Natural killer cell (primary cell): ENCODE data around the gene LUC7L. TPM values are rescaled to one million over a fixed set of nuclear protein-coding genes. Genes with fewer than 3 reads are reported as not detected.
"Not testable (repeated sequence)": the region's sequence is repeated elsewhere in the genome, so short reads cannot be mapped to it uniquely, and the experiment has no call there.

Experiments
- ATAC-seq, 3 donors: fragments of 150-1000 bp in 2 of 3; fragments of 200-7000 bp in 1 of 3; cut with Tn5 transposase; 1 replicate in 1 of 3; 2 replicates in 2 of 3; pipeline ENCODE4 v1.10.0; 2021; ENCODE audit warnings: mild to moderate bottlenecking in 2 of 3, moderate library complexity in 2 of 3
- DNase-seq, 2 donors: peaks; one replicate each; pipeline versions ENCODE4 v3.0.0 to v3.0.0-alpha.2; 2013 to 2021; ENCODE audit warnings: mixed read lengths in 1 of 2
- H3K27ac ChIP-seq: one replicate; pipeline ENCODE4 v1.5.1; 2013; ENCODE audit warnings: mild to moderate bottlenecking, low read length
- H3K27me3 ChIP-seq: one replicate; pipeline ENCODE4 v1.6.1; 2013; ENCODE audit warnings: low read length; ENCODE audit not compliant: control insufficient read depth, insufficient read depth
- H3K36me3 ChIP-seq: one replicate; pipeline ENCODE4 v1.6.1; 2013; ENCODE audit warnings: low read length; ENCODE audit not compliant: control insufficient read depth, insufficient read depth
- H3K4me1 ChIP-seq: one replicate; pipeline ENCODE4 v1.6.1; 2013; ENCODE audit warnings: low read length; ENCODE audit not compliant: control insufficient read depth, insufficient read depth
- H3K4me3 ChIP-seq: one replicate; pipeline ENCODE4 v1.5.1; 2013; ENCODE audit warnings: low read length
- H3K9me3 ChIP-seq: one replicate; pipeline ENCODE4 v1.6.1; 2013; ENCODE audit warnings: low read length; ENCODE audit not compliant: control insufficient read depth, insufficient read depth
- H3K27ac Mint-ChIP-seq, 2 donors: one replicate each; pipeline ENCODE4 v1.8.0; 2022; ENCODE audit warnings: mild to moderate bottlenecking in 2 of 2, mixed read lengths in 2 of 2, moderate library complexity in 1 of 2
- H3K27me3 Mint-ChIP-seq, 2 donors: one replicate each; pipeline ENCODE4 v1.8.0; 2022; ENCODE audit warnings: low read depth in 2 of 2, mixed read lengths in 2 of 2
- H3K36me3 Mint-ChIP-seq: one replicate; pipeline ENCODE4 v1.8.0; 2022; ENCODE audit warnings: mixed read lengths
- H3K4me1 Mint-ChIP-seq, 2 donors: one replicate each; pipeline ENCODE4 v1.8.0; 2022; ENCODE audit warnings: mixed read lengths in 2 of 2
- H3K4me3 Mint-ChIP-seq: one replicate; pipeline ENCODE4 v1.8.0; 2022; ENCODE audit warnings: mild to moderate bottlenecking, moderate library complexity, mixed read lengths
- H3K9me3 Mint-ChIP-seq, 2 donors: one replicate each; pipeline ENCODE4 v1.8.0; 2022; ENCODE audit warnings: mixed read lengths in 2 of 2
- WGBS: methylation state at CpG from one replicate; pipeline ENCODE4 v1.1.7; 2013; ENCODE audit warnings: missing lambda C conversion rate; ENCODE audit not compliant: insufficient coverage; 5-methylcytosine and 5-hydroxymethylcytosine counted together
- intact Hi-C: fragments of 100-400 bp; cut with micrococcal nuclease; formaldehyde crosslinking; loops from one replicate; pipeline ENCODE4 v1.14.2; 2022
- total RNA-seq, 4 donors: library from RNA; stranded (reverse); fragments of 120-200 nt in 1 of 4; gene quantifications; one replicate each; pipeline versions ENCODE4 v1.2.3 to v1.2.4, GENCODE V29; 2013 to 2022
- TF ChIP-seq, protein P1 (sequence below): fragments of 200-600 bp; IDR thresholded peaks from one replicate; pipeline ENCODE4 v1.8.0; 2022; ENCODE audit warnings: antibody characterized with exemption

LUC7L gene
- total RNA-seq, 3 donors from 2014 or later (not counting 1 experiment from before 2014, with no cell fraction given): 129 to 168 (median 153) TPM

DNA sequence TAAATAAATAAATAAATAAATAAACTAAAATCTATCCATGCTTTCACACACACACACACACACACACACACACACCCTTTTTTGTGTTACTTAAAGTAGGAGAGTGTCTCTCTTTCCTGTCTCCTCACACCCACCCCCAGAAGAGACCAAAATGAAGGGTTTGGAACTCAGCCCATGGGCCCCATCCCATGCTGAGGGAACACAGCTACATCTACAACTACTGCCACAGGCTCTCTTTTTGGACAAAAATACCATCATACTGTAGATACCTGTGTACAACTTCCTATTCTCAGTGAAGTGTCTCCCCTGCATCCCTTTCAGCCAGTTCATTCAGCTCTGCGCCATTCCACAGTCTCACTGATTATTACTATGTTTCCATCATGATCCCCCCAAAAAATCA, 58.5 kb downstream of the LUC7L start:
- Mint-ChIP-seq H3K9me3 (no peaks in the 10 kb centered on the region), H3K27ac (no peak overlapping the region), H3K4me3 (no peak overlapping the region), H3K4me1 (peaks cover 0 to 13% of the 10 kb centered on the region in 2 donors), H3K27me3 (peaks cover 19 to 49% of the 10 kb centered on the region in 2 donors), H3K36me3 (no peaks in the 10 kb centered on the region)
- H3K4me3 ChIP-seq: no peak overlapping the region
- 71% methylated on average over 1 of the region's 1 CpG for WGBS
- no peak for DNase-seq
- intact Hi-C loops: no loop called here
- H3K36me3 ChIP-seq: no peaks in the 10 kb centered on the region
- peaks cover 31% of the 10 kb centered on the region for H3K27me3 ChIP-seq
- no peak overlapping the region for H3K27ac ChIP-seq
- TF ChIP-seq, protein P1, sequence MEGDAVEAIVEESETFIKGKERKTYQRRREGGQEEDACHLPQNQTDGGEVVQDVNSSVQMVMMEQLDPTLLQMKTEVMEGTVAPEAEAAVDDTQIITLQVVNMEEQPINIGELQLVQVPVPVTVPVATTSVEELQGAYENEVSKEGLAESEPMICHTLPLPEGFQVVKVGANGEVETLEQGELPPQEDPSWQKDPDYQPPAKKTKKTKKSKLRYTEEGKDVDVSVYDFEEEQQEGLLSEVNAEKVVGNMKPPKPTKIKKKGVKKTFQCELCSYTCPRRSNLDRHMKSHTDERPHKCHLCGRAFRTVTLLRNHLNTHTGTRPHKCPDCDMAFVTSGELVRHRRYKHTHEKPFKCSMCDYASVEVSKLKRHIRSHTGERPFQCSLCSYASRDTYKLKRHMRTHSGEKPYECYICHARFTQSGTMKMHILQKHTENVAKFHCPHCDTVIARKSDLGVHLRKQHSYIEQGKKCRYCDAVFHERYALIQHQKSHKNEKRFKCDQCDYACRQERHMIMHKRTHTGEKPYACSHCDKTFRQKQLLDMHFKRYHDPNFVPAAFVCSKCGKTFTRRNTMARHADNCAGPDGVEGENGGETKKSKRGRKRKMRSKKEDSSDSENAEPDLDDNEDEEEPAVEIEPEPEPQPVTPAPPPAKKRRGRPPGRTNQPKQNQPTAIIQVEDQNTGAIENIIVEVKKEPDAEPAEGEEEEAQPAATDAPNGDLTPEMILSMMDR: no peak
- no peak for ATAC-seq
- H3K4me1 ChIP-seq: peaks cover 17% of the 10 kb centered on the region
- H3K9me3 ChIP-seq: no peaks in the 10 kb centered on the region

DNA sequence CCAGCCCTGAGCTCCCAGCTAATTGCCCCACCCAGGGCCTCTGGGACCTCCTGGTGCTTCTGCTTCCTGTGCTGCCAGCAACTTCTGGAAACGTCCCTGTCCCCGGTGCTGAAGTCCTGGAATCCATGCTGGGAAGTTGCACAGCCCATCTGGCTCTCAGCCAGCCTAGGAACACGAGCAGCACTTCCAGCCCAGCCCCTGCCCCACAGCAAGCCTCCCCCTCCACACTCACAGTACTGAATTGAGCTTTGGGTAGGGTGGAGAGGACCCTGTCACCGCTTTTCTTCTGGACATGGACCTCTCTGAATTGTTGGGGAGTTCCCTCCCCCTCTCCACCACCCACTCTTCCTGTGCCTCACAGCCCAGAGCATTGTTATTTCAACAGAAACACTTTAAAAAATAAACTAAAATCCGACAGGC, 59.2 kb downstream of the LUC7L start:
- H3K4me1 Mint-ChIP-seq: peaks cover 0 to 20% of the 10 kb centered on the region in 2 donors
- ATAC-seq, intact Hi-C loops, H3K27ac Mint-ChIP-seq, H3K27ac ChIP-seq, H3K4me3 Mint-ChIP-seq, H3K9me3 ChIP-seq, H3K36me3 Mint-ChIP-seq, DNase-seq, H3K9me3 Mint-ChIP-seq, H3K4me3 ChIP-seq, H3K36me3 ChIP-seq: not testable (repeated sequence)
- H3K27me3 Mint-ChIP-seq: peaks cover 17 to 50% of the 10 kb centered on the region in 2 donors
- peaks cover 20% of the 10 kb centered on the region for H3K4me1 ChIP-seq
- WGBS: 8% methylated on average over 5 of the region's 5 CpGs
- H3K27me3 ChIP-seq: peaks cover 36% of the 10 kb centered on the region

- Histone ChIP-seq H3K9me3 (no peaks in the 10 kb centered on the region), H3K4me3 (no peak overlapping the region), H3K36me3 (no peaks in the 10 kb centered on the region), H3K27me3 (peaks cover 32% of the 10 kb centered on the region), H3K4me1 (peaks cover 21% of the 10 kb centered on the region), H3K27ac (no peak overlapping the region)
- intact Hi-C loops: no loop called here
- H3K27ac Mint-ChIP-seq: no peak overlapping the region
- 45% methylated on average over 3 of the region's 3 CpGs for WGBS
- ATAC-seq (no peak), DNase-seq (no peak)
- TF ChIP-seq, protein P1: no peak
- no peaks in the 10 kb centered on the region for H3K36me3 Mint-ChIP-seq
- H3K4me3 Mint-ChIP-seq: no peak overlapping the region
- H3K9me3 Mint-ChIP-seq: no peaks in the 10 kb centered on the region
- peaks cover 0 to 16% of the 10 kb centered on the region in 2 donors for H3K4me1 Mint-ChIP-seq
- peaks cover 7 to 46% of the 10 kb centered on the region in 2 donors for H3K27me3 Mint-ChIP-seq
Measured at GRCh38 chr16:169014-169413, 60.2 kb downstream of the LUC7L start.

GRCh38 chr16:168424-168823, 60.8 kb downstream of the LUC7L start:
- no peaks in the 10 kb centered on the region for H3K36me3 ChIP-seq
- no peak overlapping the region for H3K27ac ChIP-seq
- H3K27me3 Mint-ChIP-seq: peaks cover 7 to 41% of the 10 kb centered on the region in 2 donors
- intact Hi-C loops: no loop called here
- no peak overlapping the region for H3K4me3 ChIP-seq
- TF ChIP-seq, protein P1: no peak
- H3K36me3 Mint-ChIP-seq: no peaks in the 10 kb centered on the region
- DNase-seq: no peak
- peaks cover 0 to 13% of the 10 kb centered on the region in 2 donors for H3K4me1 Mint-ChIP-seq
- no peak overlapping the region for H3K27ac Mint-ChIP-seq
- no peaks in the 10 kb centered on the region for H3K9me3 Mint-ChIP-seq
- H3K4me1 ChIP-seq: peaks cover 21% of the 10 kb centered on the region
- no peak overlapping the region for H3K4me3 Mint-ChIP-seq
- ATAC-seq: no peak
- 65% methylated on average over 6 of the region's 6 CpGs for WGBS
- H3K9me3 ChIP-seq: no peaks in the 10 kb centered on the region
- peaks cover 32% of the 10 kb centered on the region for H3K27me3 ChIP-seq
